H9 (cell line): Measurements from ENCODE around the gene LPP. TPM values are rescaled to one million over a fixed set of nuclear protein-coding genes. Genes with fewer than 3 reads are reported as not detected.

Source experiments
- DNase-seq: peaks from one replicate; pipeline ENCODE4 v3.0.0-alpha.2; 2017
- H2AFZ ChIP-seq: one replicate; pipeline ENCODE4 v1.6.1; 2013; ENCODE audit warnings: mild to moderate bottlenecking, low read length, control low read depth, moderate library complexity
- H2AK5ac ChIP-seq: 2 replicates; pipeline ENCODE4 v1.6.1; 2013; ENCODE audit warnings: low read length, control low read depth, mixed read lengths; ENCODE audit not compliant: insufficient read length
- H2BK120ac ChIP-seq: one replicate; pipeline ENCODE4 v1.6.1; 2013; ENCODE audit warnings: low read depth, mild to moderate bottlenecking, low read length, control low read depth, inconsistent platforms; ENCODE audit not compliant: poor library complexity, severe bottlenecking
- H2BK12ac ChIP-seq: 2 replicates; pipeline ENCODE4 v1.6.1; 2013; ENCODE audit warnings: low read length, control low read depth, mixed read lengths, low read depth; ENCODE audit not compliant: insufficient read length
- H2BK15ac ChIP-seq: 2 replicates; pipeline ENCODE4 v1.6.1; 2013; ENCODE audit warnings: low read depth, low read length, control low read depth
- H2BK20ac ChIP-seq: one replicate; pipeline ENCODE4 v1.6.1; 2013; ENCODE audit warnings: low read depth, mild to moderate bottlenecking, low read length, control low read depth, inconsistent platforms; ENCODE audit not compliant: poor library complexity, severe bottlenecking
- H2BK5ac ChIP-seq: 2 replicates; pipeline ENCODE4 v1.6.1; 2013; ENCODE audit warnings: low read length, control low read depth, mixed read lengths; ENCODE audit not compliant: insufficient read length
- H3K14ac ChIP-seq: 2 replicates; pipeline ENCODE4 v1.6.1; 2013; ENCODE audit warnings: low read length, control low read depth; ENCODE audit not compliant: insufficient read depth
- H3K18ac ChIP-seq: 2 replicates; pipeline ENCODE4 v1.6.1; 2013; ENCODE audit warnings: low read depth, mild to moderate bottlenecking, mixed read lengths, low read length, control low read depth; ENCODE audit not compliant: insufficient read length
- H3K23ac ChIP-seq: 2 replicates; pipeline ENCODE4 v1.6.1; 2013; ENCODE audit warnings: low read length, control low read depth, mixed read lengths, low read depth; ENCODE audit not compliant: insufficient read length
- H3K23me2 ChIP-seq: 2 replicates; pipeline ENCODE4 v1.6.1; 2013; ENCODE audit warnings: low read depth, mild to moderate bottlenecking, mixed read lengths, low read length, control low read depth; ENCODE audit not compliant: insufficient read length, poor library complexity, severe bottlenecking
- H3K27ac ChIP-seq: 2 replicates; pipeline ENCODE4 v1.5.1; 2013; ENCODE audit warnings: low read length, control low read depth, mixed read lengths, low read depth; ENCODE audit not compliant: insufficient read length
- H3K27me3 ChIP-seq: 2 replicates; pipeline ENCODE4 v1.6.1; 2013; ENCODE audit warnings: low read length, control low read depth, inconsistent platforms; ENCODE audit not compliant: insufficient read depth
- H3K4ac ChIP-seq: 2 replicates; pipeline ENCODE4 v1.6.1; 2013; ENCODE audit warnings: low read depth, mild to moderate bottlenecking, control low read depth, inconsistent platforms, low read length, moderate library complexity
- H3K4me1 ChIP-seq: 2 replicates; pipeline ENCODE4 v1.6.1; 2013; ENCODE audit warnings: low read length, control low read depth, inconsistent platforms; ENCODE audit not compliant: insufficient read depth
- H3K4me2 ChIP-seq: 2 replicates; pipeline ENCODE4 v1.6.1; 2013; ENCODE audit warnings: low read length, control low read depth, mixed read lengths; ENCODE audit not compliant: insufficient read length, insufficient read depth
- H3K56ac ChIP-seq: 2 replicates; pipeline ENCODE4 v1.6.1; 2013; ENCODE audit warnings: low read depth, mild to moderate bottlenecking, mixed read lengths, low read length, control low read depth; ENCODE audit not compliant: insufficient read length
- H3K79me1 ChIP-seq: 2 replicates; pipeline ENCODE4 v1.6.1; 2013; ENCODE audit warnings: low read depth, mild to moderate bottlenecking, moderate library complexity, low read length, control low read depth, inconsistent platforms; ENCODE audit not compliant: insufficient read depth, poor library complexity, severe bottlenecking
- H3K79me2 ChIP-seq: 2 replicates; pipeline ENCODE4 v1.6.1; 2013; ENCODE audit warnings: low read length, control low read depth, inconsistent platforms; ENCODE audit not compliant: insufficient read depth
- H3K9ac ChIP-seq: 2 replicates; pipeline ENCODE4 v1.6.1; 2013; ENCODE audit warnings: low read length, control low read depth, mixed read lengths; ENCODE audit not compliant: insufficient read length; ENCODE audit errors: extremely low read depth
- H3K9me3 ChIP-seq: one replicate; pipeline ENCODE4 v1.6.1; 2013; ENCODE audit warnings: low read depth, low read length, inconsistent platforms; ENCODE audit not compliant: control insufficient read depth
- H3T11ph ChIP-seq: one replicate; pipeline ENCODE4 v1.6.1; 2013; ENCODE audit warnings: mild to moderate bottlenecking, low read length, control low read depth, inconsistent platforms
- H4K20me1 ChIP-seq: one replicate; pipeline ENCODE4 v1.6.1; 2013; ENCODE audit not compliant: control insufficient read depth, insufficient read length, insufficient read depth
- H4K5ac ChIP-seq: 2 replicates; pipeline ENCODE4 v1.6.1; 2013; ENCODE audit warnings: low read depth, mild to moderate bottlenecking, mixed read lengths, low read length, control low read depth; ENCODE audit not compliant: insufficient read length
- H4K8ac ChIP-seq: replicated peaks from 2 replicates; pipeline ENCODE4 v1.6.1; 2013; ENCODE audit warnings: low read length, control low read depth, mixed read lengths, low read depth; ENCODE audit not compliant: insufficient read length
- H4K91ac ChIP-seq: 2 replicates; pipeline ENCODE4 v1.6.1; 2013; ENCODE audit warnings: low read depth, mild to moderate bottlenecking, moderate library complexity, mixed read lengths, low read length, control low read depth; ENCODE audit not compliant: insufficient read length
- H3K27ac Mint-ChIP-seq, 3 experiments: 2 replicates in 2 of 3; 3 replicates in 1 of 3; pipeline ENCODE4 v1.8.0; 2020 to 2021; ENCODE audit warnings: mixed read lengths in 3 of 3, mild to moderate bottlenecking in 1 of 3, moderate library complexity in 1 of 3
- H3K27me3 Mint-ChIP-seq: 2 replicates; pipeline ENCODE4 v1.8.0; 2021; ENCODE audit warnings: low read depth, mild to moderate bottlenecking, moderate library complexity, mixed read lengths
- H3K36me3 Mint-ChIP-seq, 3 experiments: 2 replicates in 2 of 3; 3 replicates in 1 of 3; pipeline ENCODE4 v1.8.0; 2020 to 2021; ENCODE audit warnings: low read depth in 3 of 3, mixed read lengths in 3 of 3; ENCODE audit not compliant: insufficient read depth in 1 of 3
- H3K4me1 Mint-ChIP-seq, 2 experiments: 2 replicates each; pipeline ENCODE4 v1.8.0; 2020; ENCODE audit warnings: mixed read lengths in 2 of 2
- H3K4me3 Mint-ChIP-seq, 2 experiments: 2 replicates in 1 of 2; 3 replicates in 1 of 2; pipeline ENCODE4 v1.8.0; 2020 to 2021; ENCODE audit warnings: mild to moderate bottlenecking in 2 of 2, mixed read lengths in 2 of 2, moderate library complexity in 1 of 2
- H3K9me3 Mint-ChIP-seq, 2 experiments: 2 replicates in 1 of 2; 3 replicates in 1 of 2; pipeline ENCODE4 v1.8.0; 2020; ENCODE audit warnings: mild to moderate bottlenecking in 2 of 2, mixed read lengths in 2 of 2, moderate library complexity in 1 of 2
- CTCF ChIP-seq: fragments of 200-600 bp; sonication (generic); conservative IDR thresholded peaks from 3 replicates; pipeline ENCODE4 v1.8.0; 2021; ENCODE audit warnings: antibody characterized with exemption, mild to moderate bottlenecking
- WGBS: extraction: QIAGEN DNeasy Blood & Tissue Kit; methylation state at CpG from one replicate; pipeline ENCODE4 v1.1.7; 2013; ENCODE audit warnings: missing lambda C conversion rate, low lambda C conversion rate, mixed read lengths; ENCODE audit not compliant: insufficient read length; ENCODE audit errors: extremely low coverage; 5-methylcytosine and 5-hydroxymethylcytosine counted together
- total RNA-seq: library from RNA; stranded (reverse); gene quantifications from 2 replicates; pipeline ENCODE4 v1.2.1, GENCODE V29; 2021

LPP gene
- total RNA-seq, 1 experiment from 2014 or later: 64.6 TPM

GRCh38 chr3:188522115-188522514 lies 368.2 kb downstream of the LPP start:
- no peak for TF ChIP-seq CTCF
- Mint-ChIP-seq H3K27me3 (no peaks in the 10 kb centered on the region), H3K4me1 (peaks cover 0 to 8% of the 10 kb centered on the region in 2 experiments; a peak in 3 of 4 replicates), H3K9me3 (0 out of 5 replicates have a peak, but pooled peaks cover 0 to 2% of the 10 kb centered on the region in 2 experiments), H3K27ac (no peak overlapping the region), H3K4me3 (no peak overlapping the region), H3K36me3 (peaks cover 2 to 7% (median 5%) of the 10 kb centered on the region in 3 experiments; a peak in 4 of 7 replicates)
- Histone ChIP-seq H3K18ac (no peak overlapping the region), H3K27me3 (no peaks in the 10 kb centered on the region), H3K79me1 (peaks cover 3% of the 10 kb centered on the region), H3K9me3 (no peaks in the 10 kb centered on the region), H4K8ac (no peak overlapping the region), H3K9ac (no peak overlapping the region), H3K4me1 (no peaks in the 10 kb centered on the region), H3K4ac (no peak overlapping the region), H2BK20ac (no peak overlapping the region), H2BK120ac (no peak overlapping the region), H3K14ac (no peak overlapping the region), H3K23ac (no peak overlapping the region), H3K27ac (no peak overlapping the region), H4K20me1 (no peaks in the 10 kb centered on the region), H3K4me2 (no peak overlapping the region), H4K5ac (no peak overlapping the region), H2BK5ac (no peak overlapping the region), H2AFZ (no peak overlapping the region), H3T11ph (no peak overlapping the region), H3K23me2 (no peaks in the 10 kb centered on the region), H3K79me2 (no peaks in the 10 kb centered on the region), H2BK15ac (no peak overlapping the region), H2AK5ac (no peak overlapping the region), H3K56ac (no peak overlapping the region), H2BK12ac (no peak overlapping the region), H4K91ac (no peak overlapping the region)
- WGBS: no CpG with 5 or more reads among the region's 3 CpGs
- DNase-seq: no peak
